ENCODE measurements around the gene GCH1.
"Not testable (repeated sequence)": the region's sequence is repeated elsewhere in the genome, so short reads cannot be mapped to it uniquely, and the experiment has no call there.

Gene GCH1

DNA sequence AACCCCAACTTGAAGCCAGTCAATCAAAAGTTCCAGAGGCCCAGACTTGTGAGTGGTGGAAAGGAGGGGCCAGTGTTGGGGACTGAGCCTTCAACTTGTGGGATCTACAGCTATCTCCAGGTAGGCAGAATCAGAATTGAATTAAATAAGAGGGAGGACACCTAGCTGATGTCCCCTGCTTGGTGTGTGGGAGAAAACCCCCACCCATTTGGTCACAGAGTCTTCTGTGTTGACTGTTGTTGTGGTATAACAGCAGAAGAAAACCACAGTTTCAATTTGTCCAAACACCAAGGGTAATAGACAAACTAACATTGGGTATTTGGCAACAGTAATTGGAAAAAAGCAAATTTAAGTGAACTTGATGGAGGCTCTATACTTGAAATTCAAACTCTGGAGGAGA is 3.4 kb upstream of the GCH1 start:
- DNase-seq, result no peak

DNA sequence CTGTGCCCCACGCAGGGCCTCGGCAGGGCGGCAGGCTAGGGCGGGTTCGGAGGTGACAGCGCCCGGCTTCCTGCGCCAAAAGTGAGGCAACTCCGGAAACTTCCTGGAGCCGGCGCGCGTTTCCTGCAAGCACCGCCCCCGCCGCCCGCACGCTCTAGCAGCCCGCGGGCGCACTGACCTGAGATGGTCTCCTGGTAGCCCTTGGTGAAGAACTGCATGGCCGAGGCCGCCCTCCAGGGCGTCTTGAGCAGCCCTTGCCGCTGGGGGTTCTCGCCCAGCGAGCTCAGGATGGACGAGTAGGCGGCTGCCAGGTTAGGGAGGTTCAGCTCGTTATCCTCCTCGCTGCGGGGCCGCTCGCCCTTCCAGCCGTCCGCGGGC is 494 bp downstream of the GCH1 start:
- no peak for DNase-seq

DNA sequence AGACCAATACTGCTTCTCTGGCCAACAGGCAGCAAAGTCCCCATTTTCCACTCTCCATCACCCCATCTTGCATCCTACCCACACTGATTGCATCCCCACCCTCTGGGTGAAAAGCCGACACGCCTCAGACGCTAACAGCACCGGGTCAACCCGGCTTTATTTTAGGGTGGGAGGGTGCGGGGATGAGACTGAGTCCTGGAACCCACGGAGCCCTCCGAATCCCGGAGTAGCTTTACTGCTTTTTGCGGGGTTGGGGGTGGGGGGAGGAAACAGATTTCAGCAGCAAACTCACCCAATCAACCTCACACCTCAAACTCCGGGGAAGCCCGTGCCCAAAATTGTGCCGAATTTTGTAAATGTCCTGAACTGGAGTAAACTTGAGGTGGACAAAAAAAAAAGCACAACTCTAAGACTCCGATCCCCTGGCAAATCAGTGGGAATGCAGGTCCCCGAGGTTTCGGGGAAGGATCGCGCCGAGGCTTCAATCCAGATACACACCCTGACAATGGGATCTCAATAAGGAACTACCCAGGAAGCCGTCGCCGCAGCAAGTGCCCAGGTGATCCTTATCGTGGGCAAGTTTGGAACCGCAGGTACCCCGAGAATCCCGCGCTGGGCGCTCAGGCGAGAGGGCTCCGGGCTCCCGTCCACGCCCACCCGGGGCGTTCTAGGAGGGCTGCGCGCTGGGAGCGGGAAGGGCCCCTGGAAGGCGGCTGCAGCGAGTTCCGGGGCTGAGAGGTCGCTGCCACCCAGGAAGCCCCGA is 1.1 kb downstream of the GCH1 start:
- no peak for DNase-seq

DNA sequence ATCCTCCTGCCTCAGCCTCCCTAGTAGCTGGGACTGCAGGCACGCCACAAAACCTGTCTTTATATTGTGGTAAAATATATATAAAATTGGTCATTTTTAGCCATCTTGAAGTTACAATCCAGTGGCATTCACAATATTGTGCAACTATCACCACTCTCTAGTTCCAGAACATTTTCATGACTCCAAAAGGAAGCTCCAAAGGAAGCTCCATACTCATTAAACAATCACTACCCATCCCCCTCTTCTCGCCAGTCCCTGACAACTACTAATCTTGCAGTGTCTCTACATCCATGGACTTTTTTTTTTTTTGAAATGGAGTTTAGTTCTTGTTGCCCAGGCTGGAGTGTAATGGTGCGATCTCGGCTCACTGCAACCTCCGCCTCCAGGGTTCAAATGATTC is 3.1 kb downstream of the GCH1 start:
- no peak for DNase-seq

DNA sequence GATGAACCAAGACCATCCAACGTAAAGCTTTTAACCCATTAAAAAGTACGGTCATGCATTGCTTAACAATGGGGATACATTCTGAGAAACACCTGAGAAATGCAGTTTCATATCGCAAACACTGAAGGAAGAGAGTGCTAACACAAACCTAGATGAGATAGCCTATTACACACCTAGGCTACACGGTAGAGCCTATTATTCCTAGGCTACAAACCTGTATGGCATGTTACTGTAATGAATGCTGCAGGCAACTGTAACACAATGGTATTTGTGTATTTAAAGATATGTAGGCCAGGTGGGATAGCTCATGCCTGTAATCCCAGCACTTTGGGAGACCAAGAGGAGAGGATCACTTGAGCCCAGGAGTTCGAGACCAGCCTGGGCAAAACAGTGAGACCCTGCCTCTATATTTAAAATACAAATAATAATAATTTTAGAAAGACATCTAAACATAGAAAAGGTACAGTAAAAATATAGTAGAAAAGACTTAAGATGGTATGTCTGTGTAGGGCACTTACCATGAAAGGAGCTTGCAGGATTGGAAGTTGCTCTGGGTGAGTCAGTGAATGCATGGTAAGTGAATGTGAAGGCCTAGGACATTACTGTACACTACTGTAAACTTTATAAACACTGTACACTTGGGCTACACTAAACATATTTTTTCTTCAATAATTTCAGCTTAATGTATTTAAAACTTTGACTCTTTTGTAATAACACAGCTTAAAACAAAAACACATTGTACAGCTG is 4.6 kb downstream of the GCH1 start:
- not testable (repeated sequence) for DNase-seq

DNA sequence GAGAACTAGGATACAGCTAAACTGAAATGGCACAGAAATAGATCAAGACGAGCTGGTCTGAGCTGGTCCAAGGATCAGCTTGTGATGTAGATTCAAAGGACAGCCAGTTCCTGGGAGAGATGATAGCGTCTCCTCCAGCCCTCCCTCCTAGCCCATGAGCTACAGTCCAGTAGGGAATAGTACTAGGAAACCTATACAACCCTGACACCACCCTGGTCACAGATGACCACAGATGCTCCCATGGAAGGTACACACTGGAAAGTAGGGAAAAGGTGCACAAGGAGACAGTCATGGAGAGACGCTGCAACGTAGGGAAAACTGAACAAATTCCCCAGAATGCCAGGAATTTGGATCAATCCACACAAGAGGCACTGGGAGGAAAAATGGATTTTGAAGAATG is 6.9 kb downstream of the GCH1 start:
- no peak for DNase-seq

DNA sequence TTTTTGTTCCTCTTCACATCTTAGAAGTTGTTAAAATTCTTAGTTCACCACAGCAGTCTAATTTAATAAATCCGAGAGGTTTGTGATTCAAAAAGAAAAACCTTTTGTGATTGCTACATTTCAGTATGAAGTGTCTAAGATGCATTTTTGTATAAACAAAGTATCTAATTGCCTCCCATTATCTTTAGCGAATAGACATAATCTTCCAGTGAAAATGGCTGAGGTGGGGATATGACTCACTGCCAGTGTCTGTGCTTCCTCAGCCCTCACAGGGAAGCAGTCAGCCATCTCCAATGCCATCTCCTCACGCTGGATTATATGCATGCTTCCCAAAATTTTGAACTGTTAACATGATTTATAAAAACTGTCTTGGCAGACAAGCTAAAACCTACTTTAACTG is 7.6 kb downstream of the GCH1 start:
- DNase-seq, result no peak

DNA sequence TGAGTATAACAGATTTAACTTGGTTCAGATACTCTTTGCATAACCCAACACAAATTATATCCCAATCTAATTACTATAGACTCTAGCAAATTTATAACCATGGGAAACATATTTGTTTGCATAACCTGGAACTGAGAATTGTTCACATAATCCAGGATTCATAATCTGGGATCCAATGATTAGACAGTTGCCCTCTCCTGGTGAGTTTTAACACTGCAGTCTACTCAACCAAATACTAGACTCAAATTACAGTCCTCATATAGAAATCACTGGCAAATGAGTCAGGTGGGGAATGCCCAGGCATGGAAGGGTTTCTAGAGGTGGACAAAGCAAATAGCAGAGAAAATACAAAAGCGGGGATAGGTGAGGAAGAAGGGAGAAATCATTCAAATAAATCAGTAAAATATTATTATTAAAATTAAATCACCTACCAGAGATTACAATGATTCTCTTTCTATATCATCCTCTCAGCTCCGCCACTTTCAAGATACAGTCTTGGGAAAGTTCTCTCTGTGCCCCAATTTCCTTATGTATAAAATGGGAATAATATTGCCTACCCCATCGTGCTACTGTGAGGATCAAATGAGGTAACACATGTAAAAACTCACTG is 9.4 kb downstream of the GCH1 start:
- no peak for DNase-seq

DNA sequence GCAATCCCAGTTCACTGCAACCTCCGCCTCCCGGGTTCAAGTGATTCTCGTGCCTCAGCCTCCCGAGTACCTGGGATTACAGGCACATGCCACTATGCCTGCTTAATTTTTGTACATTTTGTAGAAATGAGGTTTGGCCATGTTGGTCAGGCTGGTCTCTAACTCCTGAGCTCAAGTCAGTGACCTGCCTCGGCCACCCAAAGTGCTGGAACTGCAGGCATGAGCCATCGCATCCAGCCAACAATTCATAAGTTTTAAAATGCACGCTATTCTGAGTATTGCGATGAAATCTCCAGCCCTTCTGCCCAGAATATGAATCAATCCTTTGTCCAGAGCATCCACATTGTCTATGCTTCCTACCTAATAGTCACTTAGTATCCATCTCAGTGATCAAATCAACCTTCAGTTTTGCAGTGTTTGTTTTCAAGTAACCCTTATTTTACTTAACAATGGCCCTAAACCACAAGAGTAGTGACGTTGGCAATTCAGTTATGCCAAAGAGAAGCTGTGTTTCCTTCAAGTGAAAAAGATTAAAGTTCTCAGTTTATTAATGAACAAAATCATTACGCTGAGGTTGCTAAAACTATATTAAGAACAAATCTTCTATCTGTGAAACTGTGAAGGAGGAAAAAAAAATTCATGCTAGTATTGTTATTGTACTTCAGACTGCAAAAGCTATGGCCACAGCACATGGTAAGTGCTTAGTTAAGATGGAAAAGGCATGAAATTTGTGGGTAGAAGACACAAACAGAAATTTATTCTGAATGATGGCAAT is 11.0 kb downstream of the GCH1 start:
- DNase-seq, result no peak

DNA sequence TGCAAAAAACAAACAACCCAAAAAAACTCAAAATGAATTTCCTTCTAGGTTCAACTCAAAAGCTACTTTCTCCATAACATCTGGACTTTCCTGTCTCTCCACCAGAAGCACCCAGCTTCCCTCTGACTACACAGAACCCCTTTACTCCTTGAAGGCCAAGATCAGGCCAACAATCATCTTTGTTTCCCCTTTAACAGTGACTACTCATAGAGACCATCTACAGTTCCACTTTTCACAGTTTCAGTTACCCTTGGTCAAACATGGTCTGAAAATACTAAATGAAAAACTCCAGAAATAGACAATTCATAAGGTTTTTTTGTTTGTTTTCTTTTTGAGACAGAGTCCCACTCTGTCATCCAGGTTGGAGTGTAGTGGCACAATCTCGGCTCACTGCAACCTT is 11.8 kb downstream of the GCH1 start:
- no peak for DNase-seq

DNA sequence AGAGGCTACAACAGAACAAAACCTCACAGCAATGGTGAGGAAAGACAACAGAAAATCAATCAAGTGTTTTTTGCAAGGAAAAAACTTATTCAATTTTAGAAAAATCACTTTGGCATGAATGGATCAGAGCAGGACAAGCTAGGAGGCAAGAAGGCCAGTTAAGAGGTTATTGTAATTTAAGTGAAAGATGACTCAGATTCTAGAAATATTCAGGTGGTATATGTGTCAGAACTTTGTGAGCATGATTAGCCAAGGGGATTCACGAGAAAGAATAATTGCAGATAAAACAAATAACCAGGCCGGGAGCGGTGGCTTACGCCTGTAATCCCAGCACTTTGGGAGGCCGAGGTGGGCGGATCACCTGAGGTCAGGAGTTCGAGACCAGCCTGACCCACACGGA is 12.7 kb downstream of the GCH1 start:
- no peak for DNase-seq

DNA sequence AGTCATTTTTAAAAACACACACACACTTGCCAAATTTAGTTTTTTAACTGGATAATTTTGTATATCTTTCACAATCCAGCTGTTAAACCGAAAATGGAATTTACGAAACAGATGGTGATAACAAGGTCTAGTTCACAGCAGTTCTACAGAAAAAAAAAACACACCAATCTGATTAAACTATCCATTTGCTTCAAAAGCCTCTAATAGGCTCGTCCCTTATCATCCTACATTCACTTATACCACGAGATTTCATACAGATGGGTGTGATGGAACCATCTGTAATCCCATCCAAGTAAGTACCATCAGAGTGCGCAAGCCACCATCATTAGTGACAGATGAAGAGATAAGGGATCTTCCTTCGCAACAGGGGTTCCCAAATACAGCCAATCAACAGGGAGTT is 20.1 kb downstream of the GCH1 start:
- DNase-seq, result no peak

DNA sequence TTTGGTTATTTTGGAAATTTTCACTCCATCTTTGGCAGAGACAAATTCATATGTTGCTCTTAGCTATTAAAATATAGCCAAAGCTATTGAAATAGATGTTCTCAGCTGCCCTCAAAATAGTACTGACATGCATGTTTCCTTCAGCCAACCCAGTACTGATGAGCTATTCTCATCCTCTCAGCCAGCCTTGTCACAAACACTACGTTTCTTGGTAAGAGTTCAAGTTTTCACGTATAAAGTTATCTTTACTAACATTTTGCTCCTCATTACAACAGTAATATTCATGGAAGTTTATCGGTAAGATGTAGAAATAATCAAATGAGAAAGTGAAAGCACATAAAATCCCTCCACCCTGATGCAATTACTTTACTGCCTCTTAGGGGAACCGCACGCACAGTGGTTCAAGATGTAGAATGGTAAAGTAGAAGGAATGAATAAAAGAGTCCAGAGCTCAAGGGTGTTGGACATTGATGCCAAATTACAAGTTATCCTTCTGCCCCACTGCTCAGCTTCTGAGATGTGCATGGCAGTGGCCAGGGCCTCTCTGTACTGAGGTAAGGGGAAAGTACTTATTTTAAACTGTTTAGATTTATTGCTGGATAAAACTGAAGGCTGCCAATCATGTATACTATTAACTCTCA is 20.7 kb downstream of the GCH1 start:
- no peak for DNase-seq

DNA sequence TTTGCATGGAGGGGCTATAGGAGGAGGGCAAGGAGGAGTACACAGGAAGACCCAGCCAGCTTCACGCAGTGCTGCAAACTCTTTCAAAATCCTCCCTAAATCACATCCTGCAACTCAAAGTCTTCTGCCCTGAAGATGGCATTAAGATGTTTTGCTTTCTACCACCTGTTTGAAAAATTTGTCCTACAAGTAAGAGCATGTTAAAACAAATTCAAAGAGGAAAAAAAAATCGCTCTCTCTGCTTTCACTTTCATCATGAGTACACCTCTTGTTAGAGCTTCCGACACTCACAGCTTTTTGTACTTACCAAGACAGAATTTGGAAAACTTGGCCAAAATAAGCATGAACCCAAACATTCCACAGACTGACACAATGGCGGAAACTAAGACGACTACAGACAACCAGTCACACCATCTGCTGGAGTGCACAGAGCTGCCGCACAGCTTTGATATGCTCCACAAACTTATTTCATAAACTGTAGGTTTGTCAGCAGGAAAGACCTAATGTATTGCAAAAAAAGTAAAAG is 21.3 kb downstream of the GCH1 start:
- DNase-seq, result no peak

DNA sequence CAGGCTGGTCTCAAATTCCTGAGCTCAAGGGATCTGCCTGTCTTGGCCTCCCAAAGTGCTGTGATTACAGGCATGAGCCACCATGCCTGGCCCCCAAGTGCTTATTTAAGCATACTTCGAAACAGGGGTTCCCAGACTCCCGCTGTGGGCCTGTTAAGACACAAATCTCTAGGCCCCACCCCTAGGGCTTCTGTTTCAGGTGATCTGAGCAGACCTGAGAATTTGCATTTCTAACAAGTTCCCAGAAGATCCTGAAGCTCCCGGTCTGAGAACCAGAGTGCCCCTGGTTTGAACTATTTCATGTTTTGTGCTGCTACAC is 25.0 kb downstream of the GCH1 start:
- DNase-seq, result no peak

DNA sequence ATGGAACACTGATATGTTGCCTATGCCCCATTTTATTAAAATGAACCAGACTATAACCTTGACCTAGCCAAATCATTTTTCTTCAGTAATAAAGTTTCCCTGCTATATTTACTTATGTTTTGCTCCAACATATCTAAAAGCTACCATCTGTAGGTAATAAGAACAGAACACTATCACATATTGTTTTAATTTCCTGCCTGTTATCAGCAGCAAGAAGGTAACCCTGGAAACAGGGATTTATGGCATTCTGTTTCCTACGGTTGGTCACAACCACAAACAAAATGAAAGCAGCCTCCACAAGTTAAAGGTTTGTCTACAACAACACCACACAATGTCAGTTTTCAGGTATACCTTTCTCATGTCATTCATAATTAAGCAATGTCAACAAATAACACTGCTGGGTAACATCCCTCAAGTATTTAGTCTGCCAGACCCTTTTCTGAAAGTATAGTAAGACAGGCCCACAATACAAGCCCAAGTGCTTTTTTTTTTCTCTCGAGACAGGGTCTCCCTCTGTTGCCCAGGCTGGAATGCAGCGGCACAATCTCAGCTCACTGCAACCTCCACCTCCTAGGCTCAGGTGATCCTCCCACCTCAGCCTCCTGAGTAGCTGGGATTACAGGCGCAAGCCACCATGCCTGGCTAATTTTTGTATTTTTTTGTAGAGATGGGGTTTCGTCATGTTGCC is 25.5 kb downstream of the GCH1 start:
- no peak for DNase-seq

DNA sequence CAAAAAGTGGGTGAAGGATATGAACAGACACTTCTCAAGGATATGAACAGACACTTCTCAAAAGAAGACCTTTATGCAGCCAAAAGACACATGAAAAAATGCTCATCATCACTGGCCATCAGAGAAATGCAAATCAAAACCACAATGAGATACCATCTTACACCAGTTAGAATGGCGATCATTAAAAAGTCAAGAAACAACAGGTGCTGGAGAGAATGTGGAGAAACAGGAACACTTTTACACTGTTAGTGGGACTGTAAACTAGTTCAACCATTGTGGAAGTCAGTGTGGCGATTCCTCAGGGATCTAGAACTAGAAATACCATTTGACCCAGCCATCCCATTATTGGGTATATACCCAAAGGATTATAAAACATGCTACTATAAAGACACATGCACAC is 27.0 kb downstream of the GCH1 start:
- DNase-seq, result not testable (repeated sequence)

DNA sequence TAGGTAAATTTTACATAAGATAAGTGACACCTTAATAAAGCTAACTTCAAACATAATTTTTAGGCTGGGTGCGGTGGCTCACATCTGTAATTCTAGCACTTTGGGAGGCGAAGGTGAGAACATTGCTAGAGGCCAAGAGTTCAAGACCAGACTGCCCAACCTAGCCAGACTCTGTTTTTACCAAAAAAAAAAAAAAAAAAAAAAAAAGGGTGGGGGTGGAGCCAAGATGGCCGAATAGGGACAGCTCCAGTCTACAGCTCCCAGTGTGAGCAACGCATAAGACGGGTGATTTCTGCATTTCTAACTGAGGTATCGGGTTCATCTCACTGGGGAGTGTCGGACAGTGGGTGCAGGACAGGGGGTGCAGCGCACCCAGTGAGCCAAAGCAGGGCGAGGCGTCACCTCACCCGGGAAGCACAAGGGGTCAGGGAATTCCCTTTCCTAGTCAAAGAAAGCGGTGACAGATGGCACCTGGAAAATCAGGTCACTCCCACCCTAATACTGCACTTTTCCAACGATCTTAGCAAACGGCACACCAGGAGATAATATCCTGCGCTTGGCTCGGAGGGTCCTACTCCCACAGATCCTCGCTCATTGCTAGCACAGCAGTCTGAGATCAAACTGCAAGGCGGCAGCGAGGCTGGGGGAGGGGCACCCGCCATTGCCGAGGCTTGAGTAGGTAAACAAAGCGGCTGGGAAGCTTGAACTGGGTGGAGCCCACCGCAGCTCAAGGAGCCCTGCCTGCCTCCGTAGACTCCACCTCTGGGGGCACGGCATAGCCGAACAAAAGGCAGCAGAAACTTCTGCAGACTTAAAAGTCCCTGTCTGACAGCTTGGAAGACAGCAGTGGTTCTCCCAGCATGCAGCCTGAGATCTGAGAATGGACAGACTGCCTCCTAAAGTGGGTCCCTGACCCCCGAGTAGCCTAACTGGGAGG is 32.2 kb downstream of the GCH1 start:
- DNase-seq, result not testable (repeated sequence)

DNA sequence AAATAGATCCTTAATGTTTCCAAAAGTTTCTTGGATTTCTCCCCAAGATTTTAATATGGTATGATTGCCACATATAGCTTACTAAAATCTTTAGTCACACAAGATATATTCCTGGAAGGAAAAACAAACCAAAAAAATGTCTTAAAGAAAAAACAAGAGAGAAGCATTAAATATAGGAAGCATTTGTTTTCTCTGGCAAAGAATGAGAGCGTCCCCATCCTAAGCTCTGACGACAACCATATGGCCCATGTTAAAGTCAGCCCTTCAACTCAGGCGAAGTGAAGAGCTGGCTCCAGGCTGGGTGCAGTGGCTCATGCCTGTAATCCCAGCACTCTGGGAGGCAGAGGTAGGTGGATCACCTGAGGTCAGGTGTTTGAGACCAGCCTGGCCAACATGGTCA is 35.6 kb downstream of the GCH1 start:
- DNase-seq, result no peak

DNA sequence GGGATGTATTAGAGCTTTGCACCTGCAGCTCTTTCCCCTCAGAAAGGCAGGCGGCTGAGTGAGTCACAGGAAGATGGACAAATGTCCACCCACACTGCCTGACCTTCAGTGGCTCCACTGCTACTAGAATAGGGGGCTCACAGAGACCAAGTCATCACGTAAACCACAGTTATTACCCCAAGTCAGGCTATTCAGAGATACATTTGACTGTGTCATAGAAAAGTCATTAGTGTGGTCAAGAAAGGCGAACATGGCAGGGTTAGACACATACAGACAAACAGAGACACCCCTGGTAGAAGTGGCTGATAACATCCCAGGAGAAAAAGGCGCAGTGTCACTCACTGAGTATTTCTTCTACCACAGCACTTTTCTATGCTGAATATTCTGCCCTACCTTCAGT is 36.0 kb downstream of the GCH1 start:
- no peak for DNase-seq

DNA sequence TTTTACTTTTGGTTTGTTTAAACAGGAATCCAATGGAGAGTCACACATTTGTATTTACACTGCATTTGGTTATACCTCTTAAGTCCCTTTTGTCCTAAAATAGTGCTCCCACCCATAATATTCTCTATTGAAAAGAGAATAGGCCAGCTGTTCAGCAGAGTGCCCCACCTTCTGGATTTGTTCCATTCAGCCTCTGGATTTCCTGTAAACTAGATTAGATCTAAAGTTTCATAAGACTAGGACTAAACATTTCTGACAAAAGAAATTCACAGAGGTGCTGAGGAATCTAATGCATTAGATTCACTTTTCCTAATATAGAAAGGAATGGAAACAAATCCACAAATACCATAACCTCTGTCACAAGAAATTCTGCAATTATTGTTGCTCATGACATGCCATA is 38.1 kb downstream of the GCH1 start:
- no peak for DNase-seq
